IMR-90 (cell line): ENCODE measurements around the gene ADGB. TPM values are rescaled to one million over a fixed set of nuclear protein-coding genes. Genes with fewer than 3 reads are reported as not detected.

ENCODE experiments used
- ATAC-seq: fragments of 200-7000 bp; cut with Tn5 transposase; 2 replicates; pipeline ENCODE4 v1.9.1; 2020; ENCODE audit warnings: low read depth, mild to moderate bottlenecking, moderate library complexity
- BruUV-seq: library from RNA; stranded (reverse); fragments of 400-500 nt; replicated peaks from 2 replicates; lab custom pipeline; 2021; lab: Mats Ljungman, UMichigan
- CTCF ChIA-PET: fragments of 300-600 bp; formaldehyde crosslinking; extraction: SDS; loops from one replicate; lab custom pipeline; 2021; ENCODE audit warnings: antibody characterized with exemption; lab: Yijun Ruan, JAX
- POLR2A ChIA-PET: fragments of 300-600 bp; sonication (Branson Sonifier 250); formaldehyde crosslinking; loops from one replicate; lab custom pipeline; 2022; ENCODE audit warnings: antibody characterized with exemption; ENCODE audit not compliant: unreplicated experiment; lab: Charles Lee
- DNase-seq: peaks from one replicate; pipeline ENCODE4 v3.0.0; 2013
- H2AFZ ChIP-seq: replicated peaks from 2 replicates; pipeline ENCODE3; 2013; ENCODE audit warnings: low read length, mild to moderate bottlenecking; ENCODE audit not compliant: poor library complexity
- H2AK5ac ChIP-seq: 2 replicates; pipeline ENCODE4 v1.6.1; 2013; ENCODE audit warnings: low read depth, low read length, inconsistent platforms
- H2AK9ac ChIP-seq: replicated peaks from 2 replicates; pipeline ENCODE3; 2013; ENCODE audit warnings: mild to moderate bottlenecking, low read depth, low read length, moderate library complexity; ENCODE audit not compliant: poor library complexity
- H2BK120ac ChIP-seq: 2 replicates; pipeline ENCODE4 v1.6.1; 2013; ENCODE audit warnings: low read depth, low read length, inconsistent platforms
- H2BK15ac ChIP-seq: 3 replicates; pipeline ENCODE4 v1.6.1; 2013; ENCODE audit warnings: low read depth, low read length, inconsistent platforms
- H2BK20ac ChIP-seq: 2 replicates; pipeline ENCODE4 v1.6.1; 2013; ENCODE audit warnings: low read depth, mild to moderate bottlenecking, inconsistent platforms, low read length, moderate library complexity
- H2BK5ac ChIP-seq: 2 replicates; pipeline ENCODE4 v1.6.1; 2013; ENCODE audit warnings: mild to moderate bottlenecking, low read depth, low read length, inconsistent platforms; ENCODE audit not compliant: poor library complexity, severe bottlenecking
- H3K14ac ChIP-seq: replicated peaks from 2 replicates; pipeline ENCODE4 v1.6.1; 2013; ENCODE audit warnings: low read depth, low read length, inconsistent platforms
- H3K18ac ChIP-seq: 2 replicates; pipeline ENCODE4 v1.6.1; 2013; ENCODE audit warnings: low read depth, low read length, control low read depth
- H3K23ac ChIP-seq: 2 replicates; pipeline ENCODE4 v1.6.1; 2013; ENCODE audit warnings: low read depth, low read length, inconsistent platforms
- H3K27ac ChIP-seq: 2 replicates; pipeline ENCODE4 v1.5.1; 2013; ENCODE audit warnings: mild to moderate bottlenecking, control low read depth, low read length; ENCODE audit not compliant: insufficient read depth
- H3K27me3 ChIP-seq: 2 replicates; pipeline ENCODE4 v1.6.1; 2013; ENCODE audit warnings: low read length; ENCODE audit not compliant: control insufficient read depth, insufficient read depth
- H3K36me3 ChIP-seq: 2 replicates; pipeline ENCODE4 v1.6.1; 2013; ENCODE audit warnings: low read length, mixed read lengths; ENCODE audit not compliant: control insufficient read depth, insufficient read depth
- H3K4ac ChIP-seq: 2 replicates; pipeline ENCODE4 v1.6.1; 2013; ENCODE audit warnings: low read depth, low read length, inconsistent platforms
- H3K4me1 ChIP-seq: 2 replicates; pipeline ENCODE4 v1.6.1; 2013; ENCODE audit warnings: low read length, mixed read lengths; ENCODE audit not compliant: control insufficient read depth, insufficient read depth
- H3K4me2 ChIP-seq: 2 replicates; pipeline ENCODE4 v1.6.1; 2013; ENCODE audit warnings: low read depth, mild to moderate bottlenecking, control low read depth, low read length, moderate library complexity
- H3K4me3 ChIP-seq: 2 replicates; pipeline ENCODE4 v1.5.1; 2013; ENCODE audit warnings: low read depth, mild to moderate bottlenecking, control low read depth, low read length, moderate library complexity; ENCODE audit not compliant: insufficient read depth
- H3K56ac ChIP-seq: 2 replicates; pipeline ENCODE4 v1.6.1; 2013; ENCODE audit warnings: low read length, inconsistent platforms; ENCODE audit not compliant: insufficient read depth; ENCODE audit errors: extremely low read depth
- H3K79me1 ChIP-seq, 2 experiments: 2 replicates each; pipeline ENCODE4 v1.6.1; 2013; ENCODE audit warnings: low read length in 2 of 2, inconsistent platforms in 1 of 2, low read depth in 1 of 2
- H3K9ac ChIP-seq: 2 replicates; pipeline ENCODE4 v1.6.1; 2013; ENCODE audit warnings: low read depth, low read length, control low read depth
- H3K9me1 ChIP-seq: 2 replicates; pipeline ENCODE4 v1.6.1; 2013; ENCODE audit warnings: low read length, inconsistent platforms; ENCODE audit not compliant: insufficient read depth
- H3K9me3 ChIP-seq: 2 replicates; pipeline ENCODE4 v1.6.1; 2013; ENCODE audit warnings: low read length; ENCODE audit not compliant: control insufficient read depth, insufficient read depth
- H4K20me1 ChIP-seq: 2 replicates; pipeline ENCODE4 v1.6.1; 2013; ENCODE audit warnings: low read length, inconsistent platforms; ENCODE audit not compliant: insufficient read depth
- H4K5ac ChIP-seq: 2 replicates; pipeline ENCODE4 v1.6.1; 2013; ENCODE audit warnings: mild to moderate bottlenecking, low read depth, low read length, control low read depth
- H4K8ac ChIP-seq, 2 experiments: 2 replicates each; pipeline ENCODE4 v1.6.1; 2013; ENCODE audit warnings: low read depth in 2 of 2, low read length in 2 of 2, control low read depth in 1 of 2, inconsistent platforms in 1 of 2
- H4K91ac ChIP-seq: 2 replicates; pipeline ENCODE4 v1.6.1; 2013; ENCODE audit warnings: low read depth, low read length, inconsistent platforms; ENCODE audit not compliant: insufficient read depth
- MAFK ChIP-seq: IDR thresholded peaks from 2 replicates; pipeline ENCODE4 v1.6.1; 2012; ENCODE audit warnings: low read depth, low read length, improper control_type of control experiment
- RCOR1 ChIP-seq: IDR thresholded peaks from 2 replicates; pipeline ENCODE4 v1.6.1; 2012; ENCODE audit warnings: mild to moderate bottlenecking, low read length, improper control_type of control experiment; ENCODE audit not compliant: insufficient replicate concordance
- WGBS, 2 experiments: methylation state at CpG; one replicate each; pipeline versions ENCODE4 v1.1.5 to v1.1.7; 2013; ENCODE audit warnings: missing lambda C conversion rate in 2 of 2; ENCODE audit not compliant: insufficient read length in 1 of 2; ENCODE audit errors: extremely low coverage in 2 of 2; 5-methylcytosine and 5-hydroxymethylcytosine counted together
- dilution Hi-C: fragments of 300-500 bp; cut with HindIII; formaldehyde crosslinking; loops from one replicate; pipeline ENCODE4 v1.14.3; 2018; ENCODE audit warnings: low sequenced_read_pairs; ENCODE audit not compliant: unreplicated experiment
- in situ Hi-C: fragments of 300-500 bp; cut with MboI; formaldehyde crosslinking; loops from 3 replicates; pipeline ENCODE4 v1.14.3; 2019; ENCODE audit warnings: low sequenced_read_pairs, inconsistent platforms, mixed read lengths
- intact Hi-C: fragments of 100-400 bp; cut with micrococcal nuclease; formaldehyde crosslinking; loops from 2 replicates; pipeline ENCODE4 v1.10.0; 2022
- polyA plus RNA-seq, 3 experiments: library from polyadenylated mRNA; depleted of rRNA; stranded (reverse); fragments of >200 nt; gene quantifications; 2 replicates each; pipeline ENCODE4 v1.2.3, GENCODE V29; 2012; ENCODE audit warnings: low replicate concordance in 1 of 3
- total RNA-seq: library from RNA; depleted of rRNA; stranded (reverse); fragments of >200 nt; gene quantifications from 2 replicates; pipeline ENCODE4 v1.2.3, GENCODE V29; 2012

ADGB gene
- total and polyA plus RNA-seq, 2 of the 4 experiments (the other 2 are of a cell fraction), result not detected

GRCh38 chr6:146666909-146667308, 68.1 kb downstream of the ADGB start:
- TF ChIP-seq MAFK, result no peak
- TF ChIP-seq RCOR1, result no peak
- no peak overlapping the region for H2AK5ac ChIP-seq
- in situ Hi-C loops, result no loop called here

More at GRCh38 chr6:146666909-146667308, 68.1 kb downstream of the ADGB start:
- H3K23ac ChIP-seq, result no peak overlapping the region
- no peak for DNase-seq
- H3K9ac ChIP-seq, result no peak overlapping the region
- no peaks in the 10 kb centered on the region; the same call in 1 of the 2 replicates for H3K9me1 ChIP-seq
- intact Hi-C loops (no loop called here), dilution Hi-C loops (no loop called here)
- POLR2A ChIA-PET, result no interaction called here
- H3K9me3 ChIP-seq, result no peaks in the 10 kb centered on the region
- H4K91ac ChIP-seq, result no peak overlapping the region
- no peak for ATAC-seq
- no TSS peak for BruUV-seq
- H2AK9ac ChIP-seq, result no peak overlapping the region
- no peak overlapping the region for H4K5ac ChIP-seq
- WGBS, 2 experiments, result no CpG with 5 or more reads among the region's 2 CpGs
- CTCF ChIA-PET, result no interaction called here
- H2BK5ac ChIP-seq, result no peak overlapping the region
- H4K20me1 ChIP-seq, result no peaks in the 10 kb centered on the region
- no peak overlapping the region for H3K4me3 ChIP-seq
- H3K27ac ChIP-seq, result no peak overlapping the region
- no peak overlapping the region for H3K14ac ChIP-seq
- no peak overlapping the region for H4K8ac ChIP-seq
- no peak overlapping the region for H2BK120ac ChIP-seq
- H3K56ac ChIP-seq, result no peak overlapping the region
- no peaks in the 10 kb centered on the region; the same call in 1 of the 2 replicates for H3K27me3 ChIP-seq
- no peak overlapping the region for H3K4ac ChIP-seq
- H3K18ac ChIP-seq, result no peak overlapping the region
- H3K4me1 ChIP-seq, result no peaks in the 10 kb centered on the region
- H3K79me1 ChIP-seq, result no peaks in the 10 kb centered on the region
- no peak overlapping the region for H3K4me2 ChIP-seq
- no peak overlapping the region for H2BK15ac ChIP-seq
- H3K36me3 ChIP-seq, result no peaks in the 10 kb centered on the region
- no peak overlapping the region for H2BK20ac ChIP-seq
- H2AFZ ChIP-seq, result no peak overlapping the region
